Liver (tissue), 9 donors: ENCODE data around the gene OCA2. TPM values are rescaled to one million over a fixed set of nuclear protein-coding genes. Genes with fewer than 3 reads are reported as not detected.

Experiments
- DNase-seq: peaks from one replicate; pipeline ENCODE4 v3.0.0-alpha.2; 2017; ENCODE audit warnings: low spot score
- H3K27ac ChIP-seq, 2 donors: one replicate each; pipeline ENCODE4 v1.7.0; 2013; ENCODE audit warnings: inconsistent platforms in 2 of 2, low read length in 2 of 2, control low read depth in 1 of 2, low read depth in 1 of 2, mild to moderate bottlenecking in 1 of 2
- H3K27me3 ChIP-seq, 4 donors: one replicate each; pipeline versions ENCODE4 v1.6.1 to v1.7.0; 2013; ENCODE audit warnings: low read length in 3 of 4, inconsistent platforms in 1 of 4, mild to moderate bottlenecking in 1 of 4, moderate library complexity in 1 of 4; ENCODE audit not compliant: control insufficient read depth in 4 of 4, insufficient read depth in 4 of 4
- H3K36me3 ChIP-seq, 4 donors: one replicate each; pipeline versions ENCODE4 v1.6.1 to v1.7.0; 2013; ENCODE audit warnings: low read length in 3 of 4, mild to moderate bottlenecking in 3 of 4, low read depth in 1 of 4, moderate library complexity in 1 of 4; ENCODE audit not compliant: control insufficient read depth in 4 of 4, insufficient read depth in 3 of 4
- H3K4me1 ChIP-seq, 4 donors: one replicate each; pipeline versions ENCODE4 v1.6.1 to v1.7.0; 2013; ENCODE audit warnings: low read length in 3 of 4, mild to moderate bottlenecking in 3 of 4, moderate library complexity in 1 of 4; ENCODE audit not compliant: control insufficient read depth in 4 of 4, insufficient read depth in 4 of 4
- H3K4me3 ChIP-seq, 3 donors: one replicate each; pipeline versions ENCODE4 v1.6.1 to v1.7.0; 2013; ENCODE audit warnings: low read length in 3 of 3, control low read depth in 1 of 3, low read depth in 1 of 3, mild to moderate bottlenecking in 1 of 3
- H3K9ac ChIP-seq, 2 donors: one replicate each; pipeline ENCODE4 v1.7.0; 2013; ENCODE audit warnings: low read length in 2 of 2, mild to moderate bottlenecking in 2 of 2, moderate library complexity in 2 of 2, control low read depth in 1 of 2, low read depth in 1 of 2
- H3K9me3 ChIP-seq, 4 donors: one replicate each; pipeline versions ENCODE4 v1.6.1 to v1.7.0; 2013; ENCODE audit warnings: low read length in 3 of 4; ENCODE audit not compliant: control insufficient read depth in 4 of 4
- FOXA1 ChIP-seq: IDR thresholded peaks from 2 replicates; pipeline ENCODE4 v1.6.1; 2016; ENCODE audit warnings: antibody characterized with exemption
- FOXA2 ChIP-seq: IDR thresholded peaks from 2 replicates; pipeline ENCODE4 v1.6.1; 2016; ENCODE audit warnings: antibody characterized with exemption
- GABPA ChIP-seq, 2 donors: IDR thresholded peaks in 1 of 2; conservative IDR thresholded peaks in 1 of 2; 2 replicates each; pipeline ENCODE4 v1.6.1; 2016; ENCODE audit warnings: antibody characterized with exemption in 2 of 2, mild to moderate bottlenecking in 1 of 2, moderate library complexity in 1 of 2
- HNF4A ChIP-seq, 2 donors: conservative IDR thresholded peaks; 2 replicates each; pipeline ENCODE4 v1.6.1; 2016; ENCODE audit warnings: antibody characterized with exemption in 2 of 2, mild to moderate bottlenecking in 2 of 2
- HNF4G ChIP-seq: IDR thresholded peaks from 2 replicates; pipeline ENCODE4 v1.6.1; 2016; ENCODE audit warnings: antibody characterized with exemption
- JUND ChIP-seq, 2 donors: IDR thresholded peaks; 2 replicates each; pipeline ENCODE4 v1.6.1; 2016; ENCODE audit warnings: antibody characterized with exemption in 2 of 2
- NR2F2 ChIP-seq: IDR thresholded peaks from 2 replicates; pipeline ENCODE4 v1.6.1; 2016; ENCODE audit warnings: antibody characterized with exemption
- RAD21 ChIP-seq, 2 donors: IDR thresholded peaks; 2 replicates each; pipeline ENCODE4 v1.6.1; 2016; ENCODE audit warnings: antibody characterized with exemption in 2 of 2, mild to moderate bottlenecking in 2 of 2
- RXRA ChIP-seq, 2 donors: IDR thresholded peaks; 2 replicates each; pipeline ENCODE4 v1.6.1; 2017 to 2018; ENCODE audit warnings: antibody characterized with exemption in 2 of 2, mild to moderate bottlenecking in 1 of 2
- SP1 ChIP-seq: IDR thresholded peaks from 2 replicates; pipeline ENCODE4 v1.6.1; 2018; ENCODE audit warnings: antibody characterized with exemption, mild to moderate bottlenecking
- YY1 ChIP-seq: IDR thresholded peaks from 2 replicates; pipeline ENCODE4 v1.6.1; 2016; ENCODE audit warnings: antibody characterized with exemption, mild to moderate bottlenecking
- WGBS: extraction: QIAGEN DNeasy Blood & Tissue Kit; methylation state at CpG from one replicate; pipeline ENCODE4 v1.1.7; 2013; 5-methylcytosine and 5-hydroxymethylcytosine counted together
- polyA plus RNA-seq, 2 donors: library from polyadenylated mRNA; stranded (reverse) in 1 of 2; unstranded in 1 of 2; fragments of 200-250 nt in 1 of 2; fragments of >200 nt in 1 of 2; fragmentation: Nextera tagmentation in 1 of 2; extraction: Ambion mirVana in 1 of 2; gene quantifications; one replicate each; pipeline versions ENCODE4 v1.2.1 to v1.2.3, GENCODE V29; 2013 to 2015
- total RNA-seq, 2 donors: library from RNA; depleted of rRNA; stranded (reverse); fragments of >200 nt; gene quantifications; one replicate each; pipeline ENCODE4 v1.2.3, GENCODE V29; 2014
- TF ChIP-seq, protein P1 (sequence below): IDR thresholded peaks from 2 replicates; pipeline ENCODE4 v1.6.1; 2016; ENCODE audit warnings: antibody characterized with exemption
- TF ChIP-seq, protein P2 (sequence below): IDR thresholded peaks from 2 replicates; pipeline ENCODE4 v1.6.1; 2016; ENCODE audit warnings: antibody characterized with exemption
- TF ChIP-seq, protein P3 (sequence below): fragments of 150-350 bp; IDR thresholded peaks from 2 replicates; pipeline ENCODE4 v1.5.1; 2017; ENCODE audit warnings: improper control_type of control experiment, low read depth, low read length; ENCODE audit not compliant: missing input control
- TF ChIP-seq, protein P4 (sequence below): IDR thresholded peaks from 2 replicates; pipeline ENCODE4 v1.6.1; 2016; ENCODE audit warnings: antibody characterized with exemption, mild to moderate bottlenecking
- TF ChIP-seq, protein P5 (sequence below): IDR thresholded peaks from 2 replicates; pipeline ENCODE4 v1.6.1; 2016; ENCODE audit warnings: antibody characterized with exemption
- donor health status: healthy.
- donor health status: healthy.
- donor health status: healthy.
- donor health status: healthy.
- donor health status: healthy.

Gene OCA2
- total and polyA plus RNA-seq, 4 donors: 0.02 to 0.56 (median 0.15) TPM

DNA sequence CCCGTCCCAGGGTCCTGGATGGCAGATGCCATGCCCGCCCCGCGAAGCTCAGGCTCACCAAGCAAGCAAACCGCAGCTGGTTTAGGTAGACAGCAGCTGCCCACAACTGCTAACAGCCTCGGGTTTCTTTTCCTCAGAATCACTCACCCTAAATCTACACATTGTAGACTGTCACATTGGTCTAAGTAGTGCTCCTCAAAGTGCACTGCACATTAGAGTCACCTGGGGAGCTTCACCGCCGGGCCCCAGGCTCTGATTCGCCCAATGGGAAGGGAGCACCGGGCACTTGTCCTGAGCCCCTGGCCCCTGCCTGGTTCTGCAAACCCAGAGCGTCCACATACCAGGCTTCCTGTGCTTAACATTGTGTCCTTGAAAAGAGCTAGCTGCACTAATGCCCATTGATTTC lies 752 bp downstream of the OCA2 start:
- peak; percentile 28 for DNase-seq
- 57% methylated on average over 11 of the region's 11 CpGs for WGBS
- TF ChIP-seq, protein P1, sequence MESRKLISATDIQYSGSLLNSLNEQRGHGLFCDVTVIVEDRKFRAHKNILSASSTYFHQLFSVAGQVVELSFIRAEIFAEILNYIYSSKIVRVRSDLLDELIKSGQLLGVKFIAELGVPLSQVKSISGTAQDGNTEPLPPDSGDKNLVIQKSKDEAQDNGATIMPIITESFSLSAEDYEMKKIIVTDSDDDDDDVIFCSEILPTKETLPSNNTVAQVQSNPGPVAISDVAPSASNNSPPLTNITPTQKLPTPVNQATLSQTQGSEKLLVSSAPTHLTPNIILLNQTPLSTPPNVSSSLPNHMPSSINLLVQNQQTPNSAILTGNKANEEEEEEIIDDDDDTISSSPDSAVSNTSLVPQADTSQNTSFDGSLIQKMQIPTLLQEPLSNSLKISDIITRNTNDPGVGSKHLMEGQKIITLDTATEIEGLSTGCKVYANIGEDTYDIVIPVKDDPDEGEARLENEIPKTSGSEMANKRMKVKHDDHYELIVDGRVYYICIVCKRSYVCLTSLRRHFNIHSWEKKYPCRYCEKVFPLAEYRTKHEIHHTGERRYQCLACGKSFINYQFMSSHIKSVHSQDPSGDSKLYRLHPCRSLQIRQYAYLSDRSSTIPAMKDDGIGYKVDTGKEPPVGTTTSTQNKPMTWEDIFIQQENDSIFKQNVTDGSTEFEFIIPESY: no peak
- Histone ChIP-seq H3K9me3 (no peaks in the 10 kb centered on the region), H3K4me1 (peaks cover 17 to 32% (median 25%) of the 10 kb centered on the region in 4 donors), H3K36me3 (no peaks in the 10 kb centered on the region), H3K27ac (no peak overlapping the region), H3K27me3 (peaks cover 0 to 7% (median 2%) of the 10 kb centered on the region in 4 donors), H3K4me3 (no peak overlapping the region), H3K9ac (no peak overlapping the region)

DNA sequence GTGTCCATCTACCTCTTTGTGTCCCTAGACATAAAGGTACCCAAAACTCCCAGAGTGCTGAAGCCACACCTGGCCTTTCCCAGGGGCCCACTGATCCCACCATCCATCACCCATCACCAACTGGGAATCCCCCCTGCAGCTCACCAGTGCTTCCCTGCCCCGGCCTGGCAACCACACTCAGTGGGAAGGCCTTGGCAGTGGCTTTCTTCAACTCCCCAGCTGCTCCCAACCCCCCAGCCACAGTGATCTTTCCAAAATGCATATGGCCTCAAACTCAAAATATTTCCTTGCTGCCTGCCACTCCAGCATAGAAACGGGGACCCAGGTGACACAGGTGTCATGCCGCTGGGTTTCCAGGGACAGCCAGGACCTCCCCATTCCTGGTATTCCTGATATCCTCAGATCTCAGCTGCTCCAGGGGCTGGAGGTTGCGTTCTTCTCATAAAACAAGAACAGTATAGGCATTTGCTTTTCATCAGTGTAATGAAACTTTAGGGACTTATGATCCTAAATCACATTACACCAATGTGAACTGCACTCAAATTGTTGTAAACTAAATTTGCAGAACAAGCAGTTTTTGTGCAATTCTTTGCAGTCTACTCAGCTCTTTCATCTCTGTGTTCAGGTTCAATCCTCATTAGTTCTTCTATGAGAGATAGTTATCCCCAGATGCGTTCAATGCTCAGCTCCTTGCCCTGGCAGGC lies 1.3 kb downstream of the OCA2 start:
- peaks cover 0 to 7% (median 2%) of the 10 kb centered on the region in 4 donors for H3K27me3 ChIP-seq
- WGBS: 84% methylated on average over 5 of the region's 5 CpGs
- TF ChIP-seq RXRA (IDR thresholded peaks at IDR 0.05) (no peak), YY1 (no peak), HNF4G (no peak), RAD21 (IDR thresholded peaks at IDR 0.05) (no peak)
- DNase-seq: peak; percentile 27
- H3K4me3 ChIP-seq: no peak overlapping the region
- no peak overlapping the region for H3K27ac ChIP-seq
- H3K9ac ChIP-seq: no peak overlapping the region
- no peaks in the 10 kb centered on the region for H3K36me3 ChIP-seq
- H3K4me1 ChIP-seq: peaks cover 17 to 32% (median 25%) of the 10 kb centered on the region in 4 donors
- H3K9me3 ChIP-seq: no peaks in the 10 kb centered on the region

DNA sequence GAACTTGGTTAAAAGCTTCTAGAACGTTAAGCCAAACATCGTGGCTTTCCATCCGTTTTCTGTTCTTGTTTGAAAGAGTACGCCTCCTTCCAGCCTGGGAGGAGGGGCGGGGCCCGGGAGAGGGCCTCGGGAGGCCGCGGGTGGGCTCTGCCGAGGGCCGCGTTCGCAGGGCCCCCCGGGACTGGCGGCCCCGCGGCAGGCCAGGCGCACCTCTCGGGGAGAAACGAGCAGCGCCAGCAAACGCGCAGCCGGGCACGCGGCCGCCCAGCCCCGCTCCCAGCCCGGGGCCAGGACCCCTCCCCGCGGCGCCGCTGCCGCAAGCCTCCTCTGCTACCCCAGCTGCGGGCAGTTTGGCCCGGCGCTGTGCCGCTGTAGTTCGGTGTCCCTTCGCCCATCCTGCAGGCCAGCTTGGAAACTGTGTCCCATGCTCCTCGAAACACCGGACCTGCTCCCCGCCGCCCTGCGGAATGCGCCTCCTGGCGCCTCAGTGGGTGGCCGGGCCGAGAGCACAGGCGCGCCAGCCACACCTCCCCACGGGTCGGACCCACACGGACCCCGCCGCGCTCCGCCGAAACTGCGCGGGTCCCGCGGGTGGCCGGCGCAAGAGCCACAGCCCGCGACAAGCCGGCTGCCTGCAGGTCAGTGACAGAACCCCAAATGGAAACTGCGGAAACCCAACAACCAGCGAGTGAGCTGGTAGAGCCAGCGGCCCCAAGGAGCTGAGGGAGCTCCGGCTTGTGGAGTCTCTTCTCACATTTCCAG lies 2.3 kb downstream of the OCA2 start:
- no peaks in the 10 kb centered on the region for H3K9me3 ChIP-seq
- H3K36me3 ChIP-seq: no peaks in the 10 kb centered on the region
- peak overlapping the region; percentile 31 to 41 for H3K27ac ChIP-seq
- peak overlapping the region; percentile 18 to 41 (median 40) for H3K4me3 ChIP-seq
- WGBS: 3% methylated on average over 72 of the region's 72 CpGs
- H3K9ac ChIP-seq: no peak overlapping the region
- H3K4me1 ChIP-seq: peaks cover 17 to 32% (median 25%) of the 10 kb centered on the region in 4 donors
- peaks cover 0 to 7% (median 2%) of the 10 kb centered on the region in 4 donors for H3K27me3 ChIP-seq
- DNase-seq: peak; percentile 33
- TF ChIP-seq FOXA1 (no peak), HNF4A (conservative IDR thresholded peaks at IDR 0.05) (no peak), RAD21 (IDR thresholded peaks at IDR 0.05) (no peak), YY1 (no peak), JUND (IDR thresholded peaks at IDR 0.05) (no peak), SP1 (no peak), RXRA (IDR thresholded peaks at IDR 0.05) (no peak), FOXA2 (no peak), GABPA (IDR thresholded peaks at IDR 0.05 in 1 of 2, conservative IDR thresholded peaks at IDR 0.05 in 1 of 2) (no peak), NR2F2 (no peak), HNF4G (no peak)
- TF ChIP-seq, protein P1: no peak
- TF ChIP-seq, protein P2, sequence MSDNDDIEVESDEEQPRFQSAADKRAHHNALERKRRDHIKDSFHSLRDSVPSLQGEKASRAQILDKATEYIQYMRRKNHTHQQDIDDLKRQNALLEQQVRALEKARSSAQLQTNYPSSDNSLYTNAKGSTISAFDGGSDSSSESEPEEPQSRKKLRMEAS: no peak
- TF ChIP-seq, protein P3, sequence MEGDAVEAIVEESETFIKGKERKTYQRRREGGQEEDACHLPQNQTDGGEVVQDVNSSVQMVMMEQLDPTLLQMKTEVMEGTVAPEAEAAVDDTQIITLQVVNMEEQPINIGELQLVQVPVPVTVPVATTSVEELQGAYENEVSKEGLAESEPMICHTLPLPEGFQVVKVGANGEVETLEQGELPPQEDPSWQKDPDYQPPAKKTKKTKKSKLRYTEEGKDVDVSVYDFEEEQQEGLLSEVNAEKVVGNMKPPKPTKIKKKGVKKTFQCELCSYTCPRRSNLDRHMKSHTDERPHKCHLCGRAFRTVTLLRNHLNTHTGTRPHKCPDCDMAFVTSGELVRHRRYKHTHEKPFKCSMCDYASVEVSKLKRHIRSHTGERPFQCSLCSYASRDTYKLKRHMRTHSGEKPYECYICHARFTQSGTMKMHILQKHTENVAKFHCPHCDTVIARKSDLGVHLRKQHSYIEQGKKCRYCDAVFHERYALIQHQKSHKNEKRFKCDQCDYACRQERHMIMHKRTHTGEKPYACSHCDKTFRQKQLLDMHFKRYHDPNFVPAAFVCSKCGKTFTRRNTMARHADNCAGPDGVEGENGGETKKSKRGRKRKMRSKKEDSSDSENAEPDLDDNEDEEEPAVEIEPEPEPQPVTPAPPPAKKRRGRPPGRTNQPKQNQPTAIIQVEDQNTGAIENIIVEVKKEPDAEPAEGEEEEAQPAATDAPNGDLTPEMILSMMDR: no peak
- TF ChIP-seq, protein P4, sequence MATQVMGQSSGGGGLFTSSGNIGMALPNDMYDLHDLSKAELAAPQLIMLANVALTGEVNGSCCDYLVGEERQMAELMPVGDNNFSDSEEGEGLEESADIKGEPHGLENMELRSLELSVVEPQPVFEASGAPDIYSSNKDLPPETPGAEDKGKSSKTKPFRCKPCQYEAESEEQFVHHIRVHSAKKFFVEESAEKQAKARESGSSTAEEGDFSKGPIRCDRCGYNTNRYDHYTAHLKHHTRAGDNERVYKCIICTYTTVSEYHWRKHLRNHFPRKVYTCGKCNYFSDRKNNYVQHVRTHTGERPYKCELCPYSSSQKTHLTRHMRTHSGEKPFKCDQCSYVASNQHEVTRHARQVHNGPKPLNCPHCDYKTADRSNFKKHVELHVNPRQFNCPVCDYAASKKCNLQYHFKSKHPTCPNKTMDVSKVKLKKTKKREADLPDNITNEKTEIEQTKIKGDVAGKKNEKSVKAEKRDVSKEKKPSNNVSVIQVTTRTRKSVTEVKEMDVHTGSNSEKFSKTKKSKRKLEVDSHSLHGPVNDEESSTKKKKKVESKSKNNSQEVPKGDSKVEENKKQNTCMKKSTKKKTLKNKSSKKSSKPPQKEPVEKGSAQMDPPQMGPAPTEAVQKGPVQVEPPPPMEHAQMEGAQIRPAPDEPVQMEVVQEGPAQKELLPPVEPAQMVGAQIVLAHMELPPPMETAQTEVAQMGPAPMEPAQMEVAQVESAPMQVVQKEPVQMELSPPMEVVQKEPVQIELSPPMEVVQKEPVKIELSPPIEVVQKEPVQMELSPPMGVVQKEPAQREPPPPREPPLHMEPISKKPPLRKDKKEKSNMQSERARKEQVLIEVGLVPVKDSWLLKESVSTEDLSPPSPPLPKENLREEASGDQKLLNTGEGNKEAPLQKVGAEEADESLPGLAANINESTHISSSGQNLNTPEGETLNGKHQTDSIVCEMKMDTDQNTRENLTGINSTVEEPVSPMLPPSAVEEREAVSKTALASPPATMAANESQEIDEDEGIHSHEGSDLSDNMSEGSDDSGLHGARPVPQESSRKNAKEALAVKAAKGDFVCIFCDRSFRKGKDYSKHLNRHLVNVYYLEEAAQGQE: no peak
- TF ChIP-seq, protein P5, sequence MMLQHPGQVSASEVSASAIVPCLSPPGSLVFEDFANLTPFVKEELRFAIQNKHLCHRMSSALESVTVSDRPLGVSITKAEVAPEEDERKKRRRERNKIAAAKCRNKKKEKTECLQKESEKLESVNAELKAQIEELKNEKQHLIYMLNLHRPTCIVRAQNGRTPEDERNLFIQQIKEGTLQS: no peak
